ENCODE data around the gene RNF34.

- TF ChIP-seq, protein P1, sequence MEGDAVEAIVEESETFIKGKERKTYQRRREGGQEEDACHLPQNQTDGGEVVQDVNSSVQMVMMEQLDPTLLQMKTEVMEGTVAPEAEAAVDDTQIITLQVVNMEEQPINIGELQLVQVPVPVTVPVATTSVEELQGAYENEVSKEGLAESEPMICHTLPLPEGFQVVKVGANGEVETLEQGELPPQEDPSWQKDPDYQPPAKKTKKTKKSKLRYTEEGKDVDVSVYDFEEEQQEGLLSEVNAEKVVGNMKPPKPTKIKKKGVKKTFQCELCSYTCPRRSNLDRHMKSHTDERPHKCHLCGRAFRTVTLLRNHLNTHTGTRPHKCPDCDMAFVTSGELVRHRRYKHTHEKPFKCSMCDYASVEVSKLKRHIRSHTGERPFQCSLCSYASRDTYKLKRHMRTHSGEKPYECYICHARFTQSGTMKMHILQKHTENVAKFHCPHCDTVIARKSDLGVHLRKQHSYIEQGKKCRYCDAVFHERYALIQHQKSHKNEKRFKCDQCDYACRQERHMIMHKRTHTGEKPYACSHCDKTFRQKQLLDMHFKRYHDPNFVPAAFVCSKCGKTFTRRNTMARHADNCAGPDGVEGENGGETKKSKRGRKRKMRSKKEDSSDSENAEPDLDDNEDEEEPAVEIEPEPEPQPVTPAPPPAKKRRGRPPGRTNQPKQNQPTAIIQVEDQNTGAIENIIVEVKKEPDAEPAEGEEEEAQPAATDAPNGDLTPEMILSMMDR (IDR thresholded peaks at IDR 0.05): no peak
- TF ChIP-seq POLR2A (IDR thresholded peaks at IDR 0.05): no peak
Measured at GRCh38 chr12:121356657-121357056, 43.3 kb upstream of the RNF34 start.
